T-helper 22 cell (primary cell): Measurements from ENCODE around the gene ANO6.

Experiments used
- DNase-seq: peaks from one replicate; pipeline ENCODE4 v3.0.0-alpha.2; 2020; ENCODE audit warnings: low read depth

ANO6 gene

GRCh38 chr12:45458854-45459807, 243.2 kb downstream of the ANO6 start:
- no peak for DNase-seq

DNA sequence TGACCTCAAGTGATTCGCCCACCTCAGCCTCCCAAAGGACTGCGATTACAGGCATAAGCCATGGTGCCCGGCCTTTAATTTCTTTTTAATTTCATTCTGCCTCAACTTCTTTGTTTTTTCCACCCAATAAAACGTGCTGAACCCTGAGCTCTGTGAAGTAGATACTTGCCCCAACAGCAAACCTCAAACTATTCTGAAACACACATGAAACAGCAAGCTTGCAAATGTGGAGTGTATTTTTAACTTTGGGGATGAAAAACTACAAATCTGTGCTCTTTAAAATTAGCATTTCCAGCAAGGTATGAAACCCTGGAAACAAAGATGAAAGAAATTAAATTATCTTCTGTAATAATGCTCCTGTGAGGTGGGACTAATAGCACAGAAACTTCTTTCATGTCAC, 246.6 kb downstream of the ANO6 start:
- DNase-seq: no peak

GRCh38 chr12:45464699-45465098, 248.8 kb downstream of the ANO6 start:
- no peak for DNase-seq

GRCh38 chr12:45468751-45469615, 253.1 kb downstream of the ANO6 start:
- no peak for DNase-seq

GRCh38 chr12:45469902-45470301, 254.0 kb downstream of the ANO6 start:
- no peak for DNase-seq

DNA sequence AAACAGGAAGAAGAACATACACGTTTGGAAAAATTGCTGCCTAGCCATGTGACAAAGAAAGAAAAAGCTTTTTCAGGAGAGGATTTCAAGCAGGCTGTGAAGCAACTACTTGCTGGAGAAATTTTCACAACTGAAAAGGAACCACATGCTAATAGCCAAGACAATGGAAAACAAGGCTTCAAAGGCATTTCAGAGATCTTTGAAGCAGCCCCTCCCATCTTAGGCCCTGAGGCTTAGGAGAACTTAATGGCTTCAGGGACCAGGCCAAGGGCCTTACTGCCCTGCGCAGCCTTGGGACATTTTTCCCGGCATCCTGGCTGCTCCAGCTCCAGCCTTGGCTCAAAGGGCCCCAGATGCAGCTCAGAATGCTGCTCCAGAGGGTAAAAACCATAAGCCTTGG, 257.7 kb downstream of the ANO6 start:
- DNase-seq: no peak

- DNase-seq: no peak
Observed at GRCh38 chr12:45475594-45475993, 259.7 kb downstream of the ANO6 start.

GRCh38 chr12:45477526-45477925, 261.6 kb downstream of the ANO6 start:
- no peak for DNase-seq

GRCh38 chr12:45478931-45479330, 263.0 kb downstream of the ANO6 start:
- DNase-seq: no peak

- DNase-seq: no peak
Observed at GRCh38 chr12:45481746-45482145, 265.9 kb downstream of the ANO6 start.

DNA sequence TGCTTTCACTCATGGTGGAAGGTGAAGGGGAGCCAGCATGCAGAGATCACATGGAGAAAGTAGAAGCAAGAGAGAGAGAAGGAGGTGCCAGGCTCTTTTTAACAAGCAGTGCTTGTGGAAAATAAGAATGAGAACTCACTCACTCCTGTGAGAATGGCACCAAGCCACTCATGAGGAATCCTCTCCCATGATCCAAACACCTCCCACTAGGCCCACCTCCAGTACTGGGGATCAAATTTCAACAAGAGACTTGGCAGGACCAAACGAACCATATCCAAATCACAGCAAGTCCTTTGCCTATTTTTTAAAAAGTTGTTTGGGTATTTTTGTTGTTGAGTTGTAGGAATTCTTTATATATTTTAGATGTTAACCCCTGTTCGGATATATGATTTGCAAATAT, 267.7 kb downstream of the ANO6 start:
- DNase-seq: no peak
